Thoracic aorta (tissue), 2 donors: ENCODE measurements around the gene MED1. TPM values are rescaled to one million over a fixed set of nuclear protein-coding genes. Genes with fewer than 3 reads are reported as not detected.
"Not testable (repeated sequence)": the region's sequence is repeated elsewhere in the genome, so short reads cannot be mapped to it uniquely, and the experiment has no call there.

Experiments
- ATAC-seq: fragments of 150-250 bp; one replicate; pipeline ENCODE4 v1.8.0; 2017; ENCODE audit warnings: low read depth; ENCODE audit not compliant: insufficient number of reproducible peaks, low FRiP score
- DNase-seq: peaks from one replicate; pipeline ENCODE4 v3.0.0-alpha.2; 2020; ENCODE audit warnings: low spot score
- H3K27ac ChIP-seq, 2 donors: fragments of 200-600 bp; sonication (generic); 1 replicate in 1 of 2; 2 replicates in 1 of 2; pipeline ENCODE4 v1.5.1; 2016; ENCODE audit warnings: mild to moderate bottlenecking in 2 of 2, moderate library complexity in 2 of 2
- H3K27me3 ChIP-seq: fragments of 200-600 bp; sonication (generic); replicated peaks from 2 replicates; pipeline ENCODE4 v1.6.0; 2016; ENCODE audit warnings: mild to moderate bottlenecking; ENCODE audit not compliant: insufficient read depth
- H3K36me3 ChIP-seq: fragments of 200-600 bp; sonication (generic); one replicate; pipeline ENCODE4 v1.5.1; 2016
- H3K4me1 ChIP-seq, 2 donors: fragments of 200-600 bp; sonication (generic); 1 replicate in 1 of 2; 2 replicates in 1 of 2; pipeline versions ENCODE4 v1.5.1 to v1.6.0; 2016; ENCODE audit warnings: low read depth in 2 of 2, mild to moderate bottlenecking in 1 of 2; ENCODE audit not compliant: control insufficient read depth in 1 of 2
- H3K4me3 ChIP-seq: fragments of 200-600 bp; sonication (generic); 2 replicates; pipeline ENCODE4 v1.5.1; 2016; ENCODE audit warnings: mild to moderate bottlenecking
- H3K9me3 ChIP-seq: fragments of 200-600 bp; sonication (generic); 2 replicates; pipeline ENCODE4 v1.5.1; 2016
- CTCF ChIP-seq: fragments of 200-600 bp; sonication (generic); IDR thresholded peaks from one replicate; pipeline ENCODE4 v1.5.1; 2019; ENCODE audit warnings: antibody characterized with exemption
- total RNA-seq, 2 donors: library from RNA; depleted of rRNA; stranded (reverse); fragments of >200 nt; gene quantifications; one replicate each; pipeline versions ENCODE4 v1.1.0 to v1.2.3, GENCODE V29; 2016

The MED1 gene
- total RNA-seq, 2 donors from 2014 or later = 18.1 to 29.0 TPM

GRCh38 chr17:39484178-39484577 is 33.1 kb upstream of the MED1 start:
- ATAC-seq = no peak
- no peak for TF ChIP-seq CTCF

GRCh38 chr17:39483506-39483905 is 32.4 kb upstream of the MED1 start:
- no peak for DNase-seq
- no peaks in the 10 kb centered on the region for H3K4me1 ChIP-seq
- no peak for TF ChIP-seq CTCF
- H3K4me3 ChIP-seq = no peak overlapping the region
- ATAC-seq = no peak
- no peak overlapping the region for H3K27ac ChIP-seq
- H3K36me3 ChIP-seq = no peaks in the 10 kb centered on the region
- H3K9me3 ChIP-seq = no peaks in the 10 kb centered on the region
- no peaks in the 10 kb centered on the region for H3K27me3 ChIP-seq

More at GRCh38 chr17:39484178-39484577, 33.1 kb upstream of the MED1 start:
- Histone ChIP-seq H3K36me3 (no peaks in the 10 kb centered on the region), H3K27me3 (no peaks in the 10 kb centered on the region), H3K27ac (no peak overlapping the region), H3K9me3 (no peaks in the 10 kb centered on the region), H3K4me3 (no peak overlapping the region), H3K4me1 (no peaks in the 10 kb centered on the region)
- DNase-seq = no peak

GRCh38 chr17:39479631-39480030 is 28.6 kb upstream of the MED1 start:
- DNase-seq, H3K27ac ChIP-seq, ATAC-seq, H3K4me1 ChIP-seq, H3K27me3 ChIP-seq, H3K4me3 ChIP-seq, H3K36me3 ChIP-seq, H3K9me3 ChIP-seq: not testable (repeated sequence)

GRCh38 chr17:39473310-39473709 is 22.2 kb upstream of the MED1 start:
- Histone ChIP-seq H3K4me1 (no peaks in the 10 kb centered on the region), H3K27me3 (no peaks in the 10 kb centered on the region), H3K9me3 (no peaks in the 10 kb centered on the region), H3K27ac (no peak overlapping the region), H3K36me3 (peaks cover 26% of the 10 kb centered on the region), H3K4me3 (no peak overlapping the region)
- DNase-seq (no peak), ATAC-seq (no peak)
- no peak for TF ChIP-seq CTCF

- H3K4me3 ChIP-seq, ATAC-seq, H3K27me3 ChIP-seq, H3K27ac ChIP-seq, DNase-seq, H3K9me3 ChIP-seq: not testable (repeated sequence)
- Histone ChIP-seq H3K36me3 (peaks cover 24% of the 10 kb centered on the region), H3K4me1 (peaks cover 22 to 25% of the 10 kb centered on the region in 2 donors)
Observed at GRCh38 chr17:39468610-39469009, 17.5 kb upstream of the MED1 start.

- H3K27ac ChIP-seq, DNase-seq: not testable (repeated sequence)
Observed at GRCh38 chr17:39464639-39465181, 13.6 kb upstream of the MED1 start.

More at GRCh38 chr17:39464639-39465181, 13.6 kb upstream of the MED1 start:
- H3K9me3 ChIP-seq, H3K36me3 ChIP-seq, ATAC-seq, H3K27me3 ChIP-seq: not testable (repeated sequence)
- Histone ChIP-seq H3K4me3 (peak overlapping the region; percentile 99), H3K4me1 (peaks cover 23 to 29% of the 10 kb centered on the region in 2 donors)
